IMR-90 (cell line): Measurements from ENCODE around the gene PHACTR3. TPM values are rescaled to one million over a fixed set of nuclear protein-coding genes. Genes with fewer than 3 reads are reported as not detected.
"Not testable (repeated sequence)": the region's sequence is repeated elsewhere in the genome, so short reads cannot be mapped to it uniquely, and the experiment has no call there.

ENCODE experiments used
- ATAC-seq: fragments of 200-7000 bp; cut with Tn5 transposase; 2 replicates; pipeline ENCODE4 v1.9.1; 2020; ENCODE audit warnings: low read depth, mild to moderate bottlenecking, moderate library complexity
- BruUV-seq: library from RNA; stranded (reverse); fragments of 400-500 nt; replicated peaks from 2 replicates; lab custom pipeline; 2021; lab: Mats Ljungman, UMichigan
- CTCF ChIA-PET: fragments of 300-600 bp; formaldehyde crosslinking; extraction: SDS; loops from one replicate; lab custom pipeline; 2021; ENCODE audit warnings: antibody characterized with exemption; lab: Yijun Ruan, JAX
- POLR2A ChIA-PET: fragments of 300-600 bp; sonication (Branson Sonifier 250); formaldehyde crosslinking; loops from one replicate; lab custom pipeline; 2022; ENCODE audit warnings: antibody characterized with exemption; ENCODE audit not compliant: unreplicated experiment; lab: Charles Lee
- DNase-seq: peaks from one replicate; pipeline ENCODE4 v3.0.0; 2013
- H2AFZ ChIP-seq: replicated peaks from 2 replicates; pipeline ENCODE3; 2013; ENCODE audit warnings: low read length, mild to moderate bottlenecking; ENCODE audit not compliant: poor library complexity
- H2AK5ac ChIP-seq: 2 replicates; pipeline ENCODE4 v1.6.1; 2013; ENCODE audit warnings: low read depth, low read length, inconsistent platforms
- H2AK9ac ChIP-seq: replicated peaks from 2 replicates; pipeline ENCODE3; 2013; ENCODE audit warnings: mild to moderate bottlenecking, low read depth, low read length, moderate library complexity; ENCODE audit not compliant: poor library complexity
- H2BK120ac ChIP-seq: 2 replicates; pipeline ENCODE4 v1.6.1; 2013; ENCODE audit warnings: low read depth, low read length, inconsistent platforms
- H2BK15ac ChIP-seq: 3 replicates; pipeline ENCODE4 v1.6.1; 2013; ENCODE audit warnings: low read depth, low read length, inconsistent platforms
- H2BK20ac ChIP-seq: 2 replicates; pipeline ENCODE4 v1.6.1; 2013; ENCODE audit warnings: low read depth, mild to moderate bottlenecking, inconsistent platforms, low read length, moderate library complexity
- H2BK5ac ChIP-seq: 2 replicates; pipeline ENCODE4 v1.6.1; 2013; ENCODE audit warnings: mild to moderate bottlenecking, low read depth, low read length, inconsistent platforms; ENCODE audit not compliant: poor library complexity, severe bottlenecking
- H3K14ac ChIP-seq: replicated peaks from 2 replicates; pipeline ENCODE4 v1.6.1; 2013; ENCODE audit warnings: low read depth, low read length, inconsistent platforms
- H3K18ac ChIP-seq: 2 replicates; pipeline ENCODE4 v1.6.1; 2013; ENCODE audit warnings: low read depth, low read length, control low read depth
- H3K23ac ChIP-seq: 2 replicates; pipeline ENCODE4 v1.6.1; 2013; ENCODE audit warnings: low read depth, low read length, inconsistent platforms
- H3K27ac ChIP-seq: 2 replicates; pipeline ENCODE4 v1.5.1; 2013; ENCODE audit warnings: mild to moderate bottlenecking, control low read depth, low read length; ENCODE audit not compliant: insufficient read depth
- H3K27me3 ChIP-seq: 2 replicates; pipeline ENCODE4 v1.6.1; 2013; ENCODE audit warnings: low read length; ENCODE audit not compliant: control insufficient read depth, insufficient read depth
- H3K36me3 ChIP-seq: 2 replicates; pipeline ENCODE4 v1.6.1; 2013; ENCODE audit warnings: low read length, mixed read lengths; ENCODE audit not compliant: control insufficient read depth, insufficient read depth
- H3K4ac ChIP-seq: 2 replicates; pipeline ENCODE4 v1.6.1; 2013; ENCODE audit warnings: low read depth, low read length, inconsistent platforms
- H3K4me1 ChIP-seq: 2 replicates; pipeline ENCODE4 v1.6.1; 2013; ENCODE audit warnings: low read length, mixed read lengths; ENCODE audit not compliant: control insufficient read depth, insufficient read depth
- H3K4me2 ChIP-seq: 2 replicates; pipeline ENCODE4 v1.6.1; 2013; ENCODE audit warnings: low read depth, mild to moderate bottlenecking, control low read depth, low read length, moderate library complexity
- H3K4me3 ChIP-seq: 2 replicates; pipeline ENCODE4 v1.5.1; 2013; ENCODE audit warnings: low read depth, mild to moderate bottlenecking, control low read depth, low read length, moderate library complexity; ENCODE audit not compliant: insufficient read depth
- H3K56ac ChIP-seq: 2 replicates; pipeline ENCODE4 v1.6.1; 2013; ENCODE audit warnings: low read length, inconsistent platforms; ENCODE audit not compliant: insufficient read depth; ENCODE audit errors: extremely low read depth
- H3K79me1 ChIP-seq, 2 experiments: 2 replicates each; pipeline ENCODE4 v1.6.1; 2013; ENCODE audit warnings: low read length in 2 of 2, inconsistent platforms in 1 of 2, low read depth in 1 of 2
- H3K9ac ChIP-seq: 2 replicates; pipeline ENCODE4 v1.6.1; 2013; ENCODE audit warnings: low read depth, low read length, control low read depth
- H3K9me1 ChIP-seq: 2 replicates; pipeline ENCODE4 v1.6.1; 2013; ENCODE audit warnings: low read length, inconsistent platforms; ENCODE audit not compliant: insufficient read depth
- H3K9me3 ChIP-seq: 2 replicates; pipeline ENCODE4 v1.6.1; 2013; ENCODE audit warnings: low read length; ENCODE audit not compliant: control insufficient read depth, insufficient read depth
- H4K20me1 ChIP-seq: 2 replicates; pipeline ENCODE4 v1.6.1; 2013; ENCODE audit warnings: low read length, inconsistent platforms; ENCODE audit not compliant: insufficient read depth
- H4K5ac ChIP-seq: 2 replicates; pipeline ENCODE4 v1.6.1; 2013; ENCODE audit warnings: mild to moderate bottlenecking, low read depth, low read length, control low read depth
- H4K8ac ChIP-seq, 2 experiments: 2 replicates each; pipeline ENCODE4 v1.6.1; 2013; ENCODE audit warnings: low read depth in 2 of 2, low read length in 2 of 2, control low read depth in 1 of 2, inconsistent platforms in 1 of 2
- H4K91ac ChIP-seq: 2 replicates; pipeline ENCODE4 v1.6.1; 2013; ENCODE audit warnings: low read depth, low read length, inconsistent platforms; ENCODE audit not compliant: insufficient read depth
- WGBS, 2 experiments: methylation state at CpG; one replicate each; pipeline versions ENCODE4 v1.1.5 to v1.1.7; 2013; ENCODE audit warnings: missing lambda C conversion rate in 2 of 2; ENCODE audit not compliant: insufficient read length in 1 of 2; ENCODE audit errors: extremely low coverage in 2 of 2; 5-methylcytosine and 5-hydroxymethylcytosine counted together
- dilution Hi-C: fragments of 300-500 bp; cut with HindIII; formaldehyde crosslinking; loops from one replicate; pipeline ENCODE4 v1.14.3; 2018; ENCODE audit warnings: low sequenced_read_pairs; ENCODE audit not compliant: unreplicated experiment
- in situ Hi-C: fragments of 300-500 bp; cut with MboI; formaldehyde crosslinking; loops from 3 replicates; pipeline ENCODE4 v1.14.3; 2019; ENCODE audit warnings: low sequenced_read_pairs, inconsistent platforms, mixed read lengths
- intact Hi-C: fragments of 100-400 bp; cut with micrococcal nuclease; formaldehyde crosslinking; loops from 2 replicates; pipeline ENCODE4 v1.10.0; 2022
- polyA plus RNA-seq, 3 experiments: library from polyadenylated mRNA; depleted of rRNA; stranded (reverse); fragments of >200 nt; gene quantifications; 2 replicates each; pipeline ENCODE4 v1.2.3, GENCODE V29; 2012; ENCODE audit warnings: low replicate concordance in 1 of 3
- total RNA-seq: library from RNA; depleted of rRNA; stranded (reverse); fragments of >200 nt; gene quantifications from 2 replicates; pipeline ENCODE4 v1.2.3, GENCODE V29; 2012

The PHACTR3 gene
- total and polyA plus RNA-seq, 2 of the 4 experiments (the other 2 are of a cell fraction) = not detected

DNA sequence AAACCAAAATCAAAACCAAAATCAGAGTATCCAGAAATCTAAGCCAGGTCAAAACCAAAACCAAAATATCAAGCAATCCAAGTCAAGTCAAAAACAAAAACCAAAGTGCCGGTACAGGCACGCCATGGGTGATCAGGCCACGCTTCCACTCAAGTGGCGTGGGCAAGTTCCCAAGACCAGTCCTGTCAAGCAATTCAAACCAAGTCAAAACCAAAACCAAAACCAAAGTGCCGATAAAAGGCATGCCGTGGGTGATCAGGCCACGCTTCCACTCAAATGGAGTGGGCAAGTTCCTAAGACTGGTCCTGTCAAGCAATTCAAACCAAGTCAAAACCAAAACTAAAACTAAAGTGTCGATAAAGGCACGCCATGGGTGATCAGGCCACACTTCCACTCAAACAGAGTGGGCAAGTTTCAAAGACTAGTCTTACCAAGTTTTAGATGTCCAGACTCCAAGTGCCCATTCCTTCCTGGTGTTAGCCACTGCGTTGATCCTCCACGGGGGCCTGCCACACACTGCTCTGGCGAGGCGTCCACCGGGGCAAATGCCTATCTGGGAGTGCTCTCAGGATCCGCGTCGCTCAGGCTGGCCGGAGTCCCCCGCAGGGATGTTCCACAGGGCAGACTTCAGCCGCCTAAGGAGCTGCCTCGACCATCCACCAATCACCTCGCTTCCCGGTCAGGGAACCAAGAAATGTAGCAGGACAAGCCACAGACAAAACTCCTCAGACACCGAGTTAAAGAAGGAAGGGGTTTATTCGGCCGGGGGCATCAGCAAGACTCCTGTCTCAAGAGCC lies 46.4 kb upstream of the PHACTR3 start:
- H2AK9ac ChIP-seq, H3K9me3 ChIP-seq, H2BK120ac ChIP-seq, H4K20me1 ChIP-seq, H3K4me2 ChIP-seq, H3K27me3 ChIP-seq, H4K91ac ChIP-seq, H2AK5ac ChIP-seq, H3K23ac ChIP-seq, H3K9ac ChIP-seq, H3K36me3 ChIP-seq, H3K4me1 ChIP-seq, H3K56ac ChIP-seq, H3K4ac ChIP-seq, in situ Hi-C loops, H2BK15ac ChIP-seq, intact Hi-C loops, H2BK20ac ChIP-seq, H3K79me1 ChIP-seq, H3K4me3 ChIP-seq, DNase-seq, ATAC-seq, H3K14ac ChIP-seq, POLR2A ChIA-PET, BruUV-seq, dilution Hi-C loops, H3K18ac ChIP-seq, CTCF ChIA-PET, H4K8ac ChIP-seq, H3K27ac ChIP-seq, H2BK5ac ChIP-seq, H4K5ac ChIP-seq, H3K9me1 ChIP-seq, H2AFZ ChIP-seq: not testable (repeated sequence)
- WGBS, 2 experiments = 69% methylated on average over 2 of the region's 26 CpGs; no CpG with 5 or more reads in 1 of the 2 experiments
